Suprapubic skin (tissue), 4 donors: ENCODE data around the gene ERN1. TPM values are rescaled to one million over a fixed set of nuclear protein-coding genes. Genes with fewer than 3 reads are reported as not detected.
"Not testable (repeated sequence)": the region's sequence is repeated elsewhere in the genome, so short reads cannot be mapped to it uniquely, and the experiment has no call there.

Source experiments
- DNase-seq, 2 donors: peaks; one replicate each; pipeline ENCODE4 v3.0.0-alpha.2; 2019; ENCODE audit warnings: low spot score in 2 of 2
- H3K27ac ChIP-seq: fragments of 200-600 bp; sonication (generic); one replicate; pipeline ENCODE4 v1.5.1; 2019
- H3K27me3 ChIP-seq: fragments of 200-600 bp; sonication (generic); one replicate; pipeline ENCODE4 v1.5.1; 2019
- H3K36me3 ChIP-seq: fragments of 200-600 bp; sonication (generic); one replicate; pipeline ENCODE4 v1.5.1; 2019
- H3K4me1 ChIP-seq: fragments of 200-600 bp; sonication (generic); one replicate; pipeline ENCODE4 v1.5.1; 2019
- H3K4me3 ChIP-seq: fragments of 200-600 bp; sonication (generic); one replicate; pipeline ENCODE4 v1.5.1; 2019; ENCODE audit warnings: mild to moderate bottlenecking
- H3K9me3 ChIP-seq: fragments of 200-600 bp; sonication (generic); one replicate; pipeline ENCODE4 v1.5.1; 2019
- EP300 ChIP-seq: sonication (generic); formaldehyde crosslinking; IDR thresholded peaks from one replicate; pipeline ENCODE4 v1.6.1; 2017; ENCODE audit warnings: antibody characterized with exemption
- POLR2A ChIP-seq, 2 donors: fragments of 450-650 bp; IDR thresholded peaks; one replicate each; pipeline ENCODE4 v1.6.1; 2017; ENCODE audit warnings: antibody characterized with exemption in 2 of 2, mild to moderate bottlenecking in 2 of 2, moderate library complexity in 2 of 2
- POLR2AphosphoS5 ChIP-seq, 3 donors: sonication (generic); formaldehyde crosslinking; IDR thresholded peaks; one replicate each; pipeline ENCODE4 v1.6.1; 2017; ENCODE audit warnings: antibody characterized with exemption in 3 of 3
- WGBS: methylation state at CpG from one replicate; pipeline ENCODE4 v1.1.5; 2018; 5-methylcytosine and 5-hydroxymethylcytosine counted together
- total RNA-seq, 4 donors: library from RNA; depleted of rRNA; stranded (reverse); fragments of >200 nt; gene quantifications; one replicate each; pipeline ENCODE4 v1.1.0, GENCODE V29; 2016
- TF ChIP-seq, protein P1 (sequence below), 2 donors: fragments of 200-600 bp in 1 of 2; fragments of 450-650 bp in 1 of 2; sonication (generic) in 1 of 2; IDR thresholded peaks; one replicate each; pipeline ENCODE4 v1.5.1; 2016 to 2019; ENCODE audit warnings: antibody characterized with exemption in 2 of 2, mild to moderate bottlenecking in 1 of 2, moderate library complexity in 1 of 2

The ERN1 gene
- total RNA-seq, 4 donors from 2014 or later: 21.2 to 41.1 (median 35.1) TPM

DNA sequence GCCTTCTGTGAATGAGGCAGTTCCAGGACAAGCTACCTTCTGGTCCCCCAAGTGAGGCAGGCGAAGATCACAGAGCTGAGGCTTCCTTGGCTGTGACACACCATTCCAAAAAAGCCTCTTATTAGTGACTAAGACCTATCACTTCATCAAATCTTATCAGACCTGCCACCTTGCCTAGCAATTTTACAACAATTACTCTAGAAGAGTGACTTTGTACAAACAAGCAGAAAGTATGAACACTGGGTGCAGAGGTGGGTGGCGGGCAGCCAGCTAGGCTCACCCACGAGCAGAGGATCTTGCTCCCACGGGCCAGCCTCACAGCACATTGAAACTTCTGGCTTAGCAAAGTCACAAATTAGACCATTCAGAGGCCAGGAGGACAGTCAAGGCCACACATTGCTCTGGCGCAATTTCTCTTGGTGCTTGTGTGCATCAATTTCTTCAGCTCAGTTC lies 107.3 kb downstream of the ERN1 start:
- Histone ChIP-seq H3K36me3 (no peaks in the 10 kb centered on the region), H3K27me3 (no peaks in the 10 kb centered on the region), H3K27ac (no peak overlapping the region), H3K9me3 (no peaks in the 10 kb centered on the region), H3K4me3 (no peak overlapping the region), H3K4me1 (peaks cover 18% of the 10 kb centered on the region)
- peak in 1 of 2 donors; percentile 26 for DNase-seq
- TF ChIP-seq, protein P1, sequence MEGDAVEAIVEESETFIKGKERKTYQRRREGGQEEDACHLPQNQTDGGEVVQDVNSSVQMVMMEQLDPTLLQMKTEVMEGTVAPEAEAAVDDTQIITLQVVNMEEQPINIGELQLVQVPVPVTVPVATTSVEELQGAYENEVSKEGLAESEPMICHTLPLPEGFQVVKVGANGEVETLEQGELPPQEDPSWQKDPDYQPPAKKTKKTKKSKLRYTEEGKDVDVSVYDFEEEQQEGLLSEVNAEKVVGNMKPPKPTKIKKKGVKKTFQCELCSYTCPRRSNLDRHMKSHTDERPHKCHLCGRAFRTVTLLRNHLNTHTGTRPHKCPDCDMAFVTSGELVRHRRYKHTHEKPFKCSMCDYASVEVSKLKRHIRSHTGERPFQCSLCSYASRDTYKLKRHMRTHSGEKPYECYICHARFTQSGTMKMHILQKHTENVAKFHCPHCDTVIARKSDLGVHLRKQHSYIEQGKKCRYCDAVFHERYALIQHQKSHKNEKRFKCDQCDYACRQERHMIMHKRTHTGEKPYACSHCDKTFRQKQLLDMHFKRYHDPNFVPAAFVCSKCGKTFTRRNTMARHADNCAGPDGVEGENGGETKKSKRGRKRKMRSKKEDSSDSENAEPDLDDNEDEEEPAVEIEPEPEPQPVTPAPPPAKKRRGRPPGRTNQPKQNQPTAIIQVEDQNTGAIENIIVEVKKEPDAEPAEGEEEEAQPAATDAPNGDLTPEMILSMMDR (IDR thresholded peaks at IDR 0.05): no peak
- TF ChIP-seq POLR2AphosphoS5 (IDR thresholded peaks at IDR 0.05) (no peak), POLR2A (IDR thresholded peaks at IDR 0.05) (no peak), EP300 (no peak)
- WGBS: 80% methylated on average over 5 of the region's 5 CpGs

DNA sequence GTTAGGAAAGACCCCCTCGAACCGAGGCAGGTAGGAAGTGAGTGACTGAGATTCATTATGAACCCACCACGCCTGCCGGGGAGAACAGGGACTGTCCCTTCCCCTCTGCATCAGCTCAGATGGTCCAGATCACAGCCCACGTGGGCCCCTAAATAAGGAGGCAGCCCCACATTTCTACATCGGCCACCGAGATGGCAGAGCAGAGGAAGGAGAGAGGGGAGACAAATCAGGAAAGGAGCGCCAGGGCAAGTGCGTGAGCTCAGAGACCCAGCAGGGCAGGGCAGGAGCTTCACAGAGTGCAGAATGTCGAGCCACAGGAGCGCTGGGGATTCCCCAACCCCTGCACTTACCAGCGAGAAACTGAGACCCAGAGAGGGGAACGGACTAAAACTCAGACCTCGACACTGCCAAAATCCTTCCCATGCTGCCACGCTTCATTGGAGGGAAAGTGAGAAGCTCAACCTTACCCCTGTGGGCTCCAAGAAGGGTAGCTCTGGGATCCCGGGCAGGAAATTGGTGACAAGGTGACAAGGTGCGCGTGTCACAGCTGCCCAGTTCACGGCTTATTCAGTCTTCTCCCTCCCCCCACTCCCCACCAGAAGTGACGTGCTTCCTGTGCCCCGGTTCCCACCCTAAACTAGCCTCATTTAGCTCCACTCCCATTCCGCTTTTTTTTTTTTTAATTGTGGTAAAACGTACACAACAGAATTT lies 109.7 kb downstream of the ERN1 start, which contains the start of gene ICAM2:
Gene ICAM2, minus strand, starts transcription at position 578 of the 711 bp plus-strand sequence. CDS start 13,942 bp downstream, outside the sequence.
- peaks cover 7% of the 10 kb centered on the region for H3K4me1 ChIP-seq
- no peaks in the 10 kb centered on the region for H3K36me3 ChIP-seq
- H3K4me3 ChIP-seq: peak within 1 kb of the TSS; percentile 40
- H3K9me3 ChIP-seq: no peaks in the 10 kb centered on the region
- H3K27me3 ChIP-seq: no peaks in the 10 kb centered on the region
- TF ChIP-seq POLR2AphosphoS5 (IDR thresholded peaks at IDR 0.05): no peak
- no peak for TF ChIP-seq POLR2A (IDR thresholded peaks at IDR 0.05)
- TF ChIP-seq, protein P1 (IDR thresholded peaks at IDR 0.05): no peak
- H3K27ac ChIP-seq: peak within 1 kb of the TSS; percentile 73
- 27% methylated on average over 22 of the region's 23 CpGs for WGBS
- peak; percentile 75 to 84 for DNase-seq

DNA sequence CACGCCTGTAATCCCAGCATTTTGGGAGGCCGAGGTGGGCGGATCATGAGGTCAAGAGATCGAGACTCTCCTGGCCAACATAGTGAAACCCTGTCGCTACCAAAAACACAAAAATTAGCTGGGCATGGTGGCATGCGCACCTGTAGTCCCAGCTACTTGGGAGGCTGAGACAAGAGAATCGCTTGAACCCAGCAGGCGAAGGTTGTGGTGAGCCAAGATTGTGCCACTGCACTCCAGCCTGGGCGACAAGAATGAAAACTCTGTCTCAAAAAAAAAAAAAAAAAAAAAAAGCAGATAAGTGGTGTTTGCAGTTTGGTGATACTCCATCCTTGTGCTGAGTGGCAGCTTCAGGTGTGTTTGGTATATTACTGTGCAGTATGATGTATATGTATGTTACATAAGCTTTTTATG lies 110.4 kb downstream of the ERN1 start:
- Histone ChIP-seq H3K4me1 (peaks cover 11% of the 10 kb centered on the region), H3K4me3 (peak overlapping the region; percentile 40), H3K27ac (peak overlapping the region; percentile 73)
- H3K27me3 ChIP-seq, H3K9me3 ChIP-seq, H3K36me3 ChIP-seq: not testable (repeated sequence)
- peak; percentile 10 to 23 for DNase-seq
- 78% methylated on average over 9 of the region's 9 CpGs for WGBS

DNA sequence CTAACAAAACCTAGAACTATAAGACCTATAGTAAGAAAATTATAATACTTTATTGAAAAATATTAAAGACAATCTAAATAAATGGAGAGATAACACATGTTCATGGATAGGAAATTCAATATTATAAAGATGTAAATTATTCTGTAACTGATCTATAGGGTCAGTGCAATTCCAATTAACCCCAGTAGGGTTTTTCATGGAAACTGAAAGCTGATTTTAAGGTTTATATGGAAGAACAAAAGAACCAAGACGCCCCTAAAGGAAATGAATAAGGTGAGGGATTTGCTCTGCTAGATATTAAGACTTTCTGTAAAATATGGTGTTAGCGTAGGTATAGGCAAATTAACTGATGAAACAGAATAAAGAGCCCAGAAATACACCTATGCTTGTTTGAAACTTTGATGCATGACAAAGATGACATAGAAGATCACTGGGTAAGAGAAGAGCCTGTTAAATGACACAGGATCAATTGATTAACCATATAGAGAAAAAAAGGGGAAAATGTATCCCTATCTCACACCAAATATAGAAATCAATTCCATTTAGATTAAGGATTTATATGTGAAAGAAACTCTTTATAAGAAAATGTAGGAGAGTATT lies 112.5 kb downstream of the ERN1 start:
- no peak overlapping the region for H3K4me3 ChIP-seq
- peaks cover 11% of the 10 kb centered on the region for H3K4me1 ChIP-seq
- H3K27me3 ChIP-seq: no peaks in the 10 kb centered on the region
- no peak overlapping the region for H3K27ac ChIP-seq
- DNase-seq: no peak
- H3K9me3 ChIP-seq: no peaks in the 10 kb centered on the region
- 81% methylated on average over 2 of the region's 2 CpGs for WGBS
- TF ChIP-seq POLR2AphosphoS5 (IDR thresholded peaks at IDR 0.05): no peak
- TF ChIP-seq, protein P1 (IDR thresholded peaks at IDR 0.05): peak in 1 of 2 donors; percentile 14
- H3K36me3 ChIP-seq: no peaks in the 10 kb centered on the region

DNA sequence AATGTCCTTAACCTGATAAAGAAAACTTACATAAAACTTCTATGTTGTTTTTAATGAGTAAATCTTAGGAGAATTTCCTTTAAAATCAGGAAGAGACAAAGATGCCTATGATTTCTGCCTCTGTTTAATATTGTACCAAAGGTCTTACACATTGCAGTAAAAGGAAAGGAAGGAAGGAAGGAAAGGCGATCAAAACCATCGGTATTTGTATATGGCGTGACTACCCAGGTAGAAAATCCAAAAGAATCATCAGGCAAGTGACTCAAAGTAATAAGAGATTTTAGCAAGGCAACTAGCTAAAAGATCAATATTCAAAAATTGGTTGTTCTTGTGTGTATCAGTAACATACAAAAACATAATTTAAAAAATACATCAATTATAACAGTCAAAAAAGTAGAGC lies 113.0 kb downstream of the ERN1 start:
- H3K27ac ChIP-seq: no peak overlapping the region
- H3K9me3 ChIP-seq: no peaks in the 10 kb centered on the region
- 75% methylated on average over 3 of the region's 3 CpGs for WGBS
- no peaks in the 10 kb centered on the region for H3K36me3 ChIP-seq
- TF ChIP-seq POLR2A (IDR thresholded peaks at IDR 0.05) (no peak), EP300 (no peak), POLR2AphosphoS5 (IDR thresholded peaks at IDR 0.05) (no peak)
- TF ChIP-seq, protein P1 (IDR thresholded peaks at IDR 0.05): no peak
- no peak overlapping the region for H3K4me3 ChIP-seq
- H3K27me3 ChIP-seq: no peaks in the 10 kb centered on the region
- DNase-seq: no peak
- H3K4me1 ChIP-seq: peaks cover 11% of the 10 kb centered on the region
